HepG2 (cell line): ENCODE data around the gene PIEZO2. TPM values are rescaled to one million over a fixed set of nuclear protein-coding genes. Genes with fewer than 3 reads are reported as not detected.

Experiments
- ATAC-seq: fragments of 200-7000 bp; cut with Tn5 transposase; 3 replicates; pipeline ENCODE4 v1.9.1; 2020; ENCODE audit warnings: mild to moderate bottlenecking, moderate library complexity
- BruUV-seq: library from RNA; stranded (reverse); fragments of 400-500 nt; replicated peaks from 2 replicates; lab custom pipeline; 2021; lab: Mats Ljungman, UMichigan
- CTCF ChIA-PET: fragments of 300-600 bp; formaldehyde crosslinking; extraction: SDS; loops from one replicate; lab custom pipeline; 2021; ENCODE audit warnings: low total read pairs, inconsistent platforms, low intra/inter-chr PET ratio; lab: Yijun Ruan, JAX
- POLR2A ChIA-PET: fragments of 350-600 bp; sonication (Branson Sonifier 250); formaldehyde crosslinking; loops from one replicate; lab custom pipeline; 2020; ENCODE audit warnings: antibody characterized with exemption, inconsistent platforms; lab: Yijun Ruan, JAX
- DNase-seq: peaks from one replicate; pipeline ENCODE4 v3.0.0-alpha.2; 2015; ENCODE audit warnings: low spot score
- FAIRE-seq: peaks from 3 replicates; lab custom pipeline; 2011; peaks lifted over from hg19 to GRCh38; lab: Jason Lieb, UNC
- H2AFZ ChIP-seq: one replicate; pipeline ENCODE4 v1.6.1; 2011; ENCODE audit warnings: low read length, inconsistent platforms
- H3K27ac ChIP-seq: fragments of 300-600 bp; 3 replicates; pipeline ENCODE4 v1.8.0; 2011; ENCODE audit warnings: mixed run types, mild to moderate bottlenecking, mixed read lengths, low read length, inconsistent platforms; ENCODE audit not compliant: insufficient read depth; ENCODE audit errors: extremely low read length
- H3K27me3 ChIP-seq, 2 experiments: fragments of 200-600 bp in 1 of 2; 2 replicates in 1 of 2; 3 replicates in 1 of 2; pipeline versions ENCODE4 v1.6.0 to v1.8.0; 2011; ENCODE audit warnings: low read length in 2 of 2, mild to moderate bottlenecking in 2 of 2, moderate library complexity in 2 of 2, inconsistent platforms in 1 of 2; ENCODE audit not compliant: insufficient read depth in 2 of 2, control insufficient read depth in 1 of 2
- H3K36me3 ChIP-seq, 2 experiments: fragments of 200-600 bp in 1 of 2; replicated peaks in 1 of 2; 2 replicates in 1 of 2; 3 replicates in 1 of 2; pipeline versions ENCODE4 v1.5.1 to v1.8.0; 2011; ENCODE audit warnings: low read length in 2 of 2, inconsistent platforms in 1 of 2; ENCODE audit not compliant: insufficient read depth in 2 of 2, control insufficient read depth in 1 of 2
- H3K4me1 ChIP-seq: 2 replicates; pipeline ENCODE4 v1.5.1; 2012; ENCODE audit warnings: low read length, inconsistent platforms; ENCODE audit not compliant: insufficient read depth
- H3K4me2 ChIP-seq: 2 replicates; pipeline ENCODE4 v1.6.0; 2011; ENCODE audit warnings: low read depth, low read length, inconsistent platforms
- H3K4me3 ChIP-seq, 3 experiments: fragments of 200-600 bp in 1 of 3; sonication (generic), shearing (Covaris generic) in 1 of 3; replicated peaks in 1 of 3; 2 replicates each; pipeline ENCODE4 v1.5.1; 2011 to 2016; ENCODE audit warnings: low read length in 3 of 3, inconsistent platforms in 2 of 3, low read depth in 2 of 3, mild to moderate bottlenecking in 2 of 3, control low read depth in 1 of 3, mixed read lengths in 1 of 3; ENCODE audit not compliant: insufficient read depth in 1 of 3
- H3K79me2 ChIP-seq: one replicate; pipeline ENCODE4 v1.6.1; 2011; ENCODE audit warnings: low read length, inconsistent platforms; ENCODE audit not compliant: insufficient read depth
- H3K9ac ChIP-seq: 2 replicates; pipeline ENCODE4 v1.6.0; 2011; ENCODE audit warnings: mild to moderate bottlenecking, low read depth, low read length, inconsistent platforms; ENCODE audit not compliant: insufficient read depth
- H3K9me3 ChIP-seq: 2 replicates; pipeline ENCODE4 v1.5.1; 2012; ENCODE audit warnings: mild to moderate bottlenecking, low read length
- H4K20me1 ChIP-seq: 2 replicates; pipeline ENCODE4 v1.6.0; 2011; ENCODE audit warnings: inconsistent platforms, mild to moderate bottlenecking, low read length, moderate library complexity; ENCODE audit not compliant: insufficient read depth
- CEBPB ChIP-seq: IDR thresholded peaks from 2 replicates; pipeline ENCODE4 v1.6.1; 2011; ENCODE audit warnings: low read depth, low read length, improper control_type of control experiment, borderline replicate concordance
- CREM ChIP-seq, 2 experiments: sonication (generic) in 1 of 2; formaldehyde crosslinking in 1 of 2; IDR thresholded peaks; 2 replicates each; pipeline versions ENCODE4 v1.4.0 to v1.6.1; 2016 to 2020; ENCODE audit warnings: antibody characterized with exemption in 1 of 2, mild to moderate bottlenecking in 1 of 2, missing genetic modification reagents in 1 of 2
- EEA1 ChIP-seq: sonication (generic); formaldehyde crosslinking; IDR thresholded peaks from 2 replicates; pipeline ENCODE4 v1.5.1; 2020; ENCODE audit warnings: mild to moderate bottlenecking, missing genetic modification reagents, borderline replicate concordance
- FOSL2 ChIP-seq: sonication (generic); formaldehyde crosslinking; IDR thresholded peaks from 2 replicates; pipeline ENCODE4 v1.4.0; 2020; ENCODE audit warnings: missing genetic modification reagents
- MAFF ChIP-seq: IDR thresholded peaks from 2 replicates; pipeline ENCODE4 v1.6.1; 2011; ENCODE audit warnings: low read depth, low read length, improper control_type of control experiment
- MAFK ChIP-seq, 2 experiments: IDR thresholded peaks in 1 of 2; conservative IDR thresholded peaks in 1 of 2; 2 replicates each; pipeline ENCODE4 v1.6.1; 2011; ENCODE audit warnings: improper control_type of control experiment in 2 of 2, low read length in 2 of 2
- NFE2 ChIP-seq: sonication (generic); formaldehyde crosslinking; IDR thresholded peaks from 2 replicates; pipeline ENCODE4 v1.4.0; 2020; ENCODE audit warnings: missing genetic modification reagents
- NPAS2 ChIP-seq: sonication (generic); formaldehyde crosslinking; IDR thresholded peaks from 2 replicates; pipeline ENCODE4 v1.8.0; 2022; ENCODE audit warnings: mild to moderate bottlenecking, missing genetic modification reagents, borderline replicate concordance
- RBAK ChIP-seq: sonication (generic); formaldehyde crosslinking; IDR thresholded peaks from 2 replicates; pipeline ENCODE4 v1.5.1; 2020; ENCODE audit warnings: mild to moderate bottlenecking, missing genetic modification reagents
- SAP130 ChIP-seq: IDR thresholded peaks from 2 replicates; pipeline ENCODE4 v1.6.1; 2016; ENCODE audit warnings: low read depth
- TBL1XR1 ChIP-seq: fragments of 150-350 bp; IDR thresholded peaks from 2 replicates; pipeline ENCODE4 v1.6.1; 2014; ENCODE audit warnings: borderline replicate concordance, low read length; ENCODE audit not compliant: partially characterized antibody
- TBP ChIP-seq: sonication (generic); formaldehyde crosslinking; IDR thresholded peaks from 2 replicates; pipeline ENCODE4 v1.5.0; 2020; ENCODE audit warnings: missing genetic modification reagents
- TCF7L2 ChIP-seq: IDR thresholded peaks from 2 replicates; pipeline ENCODE4 v1.6.1; 2011; ENCODE audit warnings: mild to moderate bottlenecking, low read depth, low read length, moderate library complexity
- ZBTB20 ChIP-seq: sonication (generic); formaldehyde crosslinking; IDR thresholded peaks from 2 replicates; pipeline ENCODE4 v1.8.1; 2023; ENCODE audit warnings: missing genetic modification reagents, low read depth, mild to moderate bottlenecking, borderline replicate concordance
- ZBTB7B ChIP-seq: sonication (generic); formaldehyde crosslinking; IDR thresholded peaks from 2 replicates; pipeline ENCODE4 v1.4.0; 2020; ENCODE audit warnings: missing genetic modification reagents
- ZFYVE20 ChIP-seq: sonication (generic); formaldehyde crosslinking; IDR thresholded peaks from 2 replicates; pipeline ENCODE4 v1.8.0; 2023; ENCODE audit warnings: low read depth, mild to moderate bottlenecking, moderate library complexity, missing genetic modification reagents, borderline replicate concordance
- ZMYM4 ChIP-seq: sonication (generic); formaldehyde crosslinking; IDR thresholded peaks from 2 replicates; pipeline ENCODE4 v1.8.1; 2023; ENCODE audit warnings: mild to moderate bottlenecking, missing genetic modification reagents
- ZNF263 ChIP-seq: sonication (generic); formaldehyde crosslinking; IDR thresholded peaks from 2 replicates; pipeline ENCODE4 v1.4.0; 2020; ENCODE audit warnings: missing genetic modification reagents
- ZNF724P ChIP-seq: sonication (generic); formaldehyde crosslinking; IDR thresholded peaks from 2 replicates; pipeline ENCODE4 v1.8.0; 2022; ENCODE audit warnings: missing genetic modification reagents, borderline replicate concordance
- WGBS: methylation state at CpG from one replicate; pipeline ENCODE4 v1.1.6; 2017; ENCODE audit warnings: low lambda C conversion rate; 5-methylcytosine and 5-hydroxymethylcytosine counted together
- in situ Hi-C: cut with HindIII; loops from 2 replicates; pipeline ENCODE4 v1.10.0; 2017; ENCODE audit warnings: low pct_unique_long_range_greater_than_20kb; ENCODE audit not compliant: extremely low pct_ligation_motif_present
- intact Hi-C: fragments of 100-400 bp; cut with micrococcal nuclease; formaldehyde crosslinking; loops from one replicate; pipeline ENCODE4 v1.10.0; 2022; ENCODE audit not compliant: unreplicated experiment
- polyA plus RNA-seq, 8 experiments: library from polyadenylated mRNA; depleted of rRNA in 3 of 8; stranded (reverse) in 7 of 8; unstranded in 1 of 8; fragments of >200 nt; fragmentation: Illumina TruSeq in 4 of 8; extraction: Trizol in 4 of 8; gene quantifications; 2 replicates each; pipeline versions ENCODE4 v1.2.1 to v1.2.3, GENCODE V29; 2011 to 2016; ENCODE audit warnings: low read depth in 4 of 8, missing spikeins in 1 of 8, mixed read lengths in 1 of 8; ENCODE audit not compliant: insufficient read depth in 1 of 8
- total RNA-seq, 5 experiments: library from RNA; depleted of rRNA; stranded (reverse); fragments of >200 nt; fragmentation: Illumina TruSeq; extraction: Trizol; gene quantifications; 2 replicates each; pipeline ENCODE4 v1.2.3, GENCODE V29; 2016; ENCODE audit warnings: low read depth in 1 of 5
- TF ChIP-seq, protein P1 (sequence below): sonication (generic); formaldehyde crosslinking; IDR thresholded peaks from 2 replicates; pipeline ENCODE4 v1.8.0; 2023; ENCODE audit warnings: mild to moderate bottlenecking, missing genetic modification reagents

PIEZO2 gene
- total and polyA plus RNA-seq, 2 of the 13 experiments (the other 11 are each of a cell fraction or from before 2014, with no cell fraction given), result 15.2 to 27.2 TPM

DNA sequence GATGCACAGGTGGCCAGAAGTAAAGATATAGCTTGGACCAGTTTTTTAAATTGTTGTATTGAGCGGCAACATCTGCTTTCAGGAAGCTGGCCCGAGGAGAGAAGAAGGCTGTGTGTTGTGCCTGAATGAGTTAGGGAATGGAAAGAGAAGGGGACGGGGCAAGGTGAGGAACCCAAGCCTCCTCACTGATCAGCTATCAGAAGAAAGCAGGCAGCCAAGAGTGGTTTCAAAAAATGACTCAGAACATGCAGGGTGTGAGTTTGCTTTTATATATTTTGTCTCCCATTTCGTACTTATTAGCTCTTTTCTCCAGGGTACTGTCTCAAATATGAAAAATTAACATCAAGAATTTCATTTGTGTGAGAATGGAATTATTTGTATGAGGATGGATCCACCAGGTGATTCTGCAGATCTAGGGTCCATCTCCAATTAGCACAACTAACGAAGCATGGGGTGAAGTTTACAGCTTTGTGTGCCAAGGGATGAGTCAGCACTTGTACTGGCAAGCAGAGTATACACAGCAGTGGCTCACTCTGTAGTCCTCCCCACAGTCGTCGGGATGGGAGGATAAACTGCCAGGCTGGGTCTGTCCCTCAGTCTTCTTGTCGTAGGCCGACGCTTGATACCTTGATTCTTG is 175.7 kb downstream of the PIEZO2 start:
- Histone ChIP-seq H3K27me3 (no peaks in the 10 kb centered on the region), H3K4me1 (no peaks in the 10 kb centered on the region), H2AFZ (no peak overlapping the region), H3K27ac (no peak overlapping the region), H4K20me1 (no peaks in the 10 kb centered on the region), H3K4me3 (no peak overlapping the region), H3K9me3 (no peaks in the 10 kb centered on the region), H3K79me2 (no peaks in the 10 kb centered on the region), H3K4me2 (no peak overlapping the region)
- ChIA-PET POLR2A (no interaction called here), CTCF (no interaction called here)
- ATAC-seq (no peak), FAIRE-seq (no peak), DNase-seq (no peak)
- no TSS peak for BruUV-seq
- WGBS, result 83% methylated on average over 10 of the region's 10 CpGs
- in situ Hi-C loops (no loop called here), intact Hi-C loops (no loop called here)
- TF ChIP-seq TCF7L2, result no peak
- no peak for TF ChIP-seq ZMYM4 (CRISPR knock-in tag)
- TF ChIP-seq ZBTB7B, result no peak
- peak; percentile 30; the same call in 1 of the 2 replicates for TF ChIP-seq NFE2 (CRISPR knock-in tag)
- TF ChIP-seq ZNF263 (CRISPR knock-in tag), result 0 out of 2 replicates have a peak, but pooled peaks have one; percentile 36
- TF ChIP-seq ZFYVE20, result no peak
- no peak for TF ChIP-seq CREM (IDR thresholded peaks at IDR 0.05)
- TF ChIP-seq CREM (CRISPR knock-in tag; IDR thresholded peaks at IDR 0.05), result no peak
- no peak for TF ChIP-seq SAP130
- no peak for TF ChIP-seq TBP (CRISPR knock-in tag)
- no peak for TF ChIP-seq CEBPB
- no peak for TF ChIP-seq NPAS2
- TF ChIP-seq FOSL2 (CRISPR knock-in tag), result peak; percentile 55
- no peak for TF ChIP-seq ZNF724P (CRISPR knock-in tag)
- peak; percentile 33; the same call in 1 of the 2 replicates for TF ChIP-seq MAFF
- no peak for TF ChIP-seq RBAK
- peak in 1 of 2 experiments; percentile 41; a peak in 2 of 4 replicates for TF ChIP-seq MAFK (conservative IDR thresholded peaks at IDR 0.05 in 1 of 2, IDR thresholded peaks at IDR 0.05 in 1 of 2; ENCODE audit: low read length in 2 of 2)
- no peak for TF ChIP-seq TBL1XR1
- TF ChIP-seq ZBTB20 (CRISPR knock-in tag), result no peak
- TF ChIP-seq, protein P1, sequence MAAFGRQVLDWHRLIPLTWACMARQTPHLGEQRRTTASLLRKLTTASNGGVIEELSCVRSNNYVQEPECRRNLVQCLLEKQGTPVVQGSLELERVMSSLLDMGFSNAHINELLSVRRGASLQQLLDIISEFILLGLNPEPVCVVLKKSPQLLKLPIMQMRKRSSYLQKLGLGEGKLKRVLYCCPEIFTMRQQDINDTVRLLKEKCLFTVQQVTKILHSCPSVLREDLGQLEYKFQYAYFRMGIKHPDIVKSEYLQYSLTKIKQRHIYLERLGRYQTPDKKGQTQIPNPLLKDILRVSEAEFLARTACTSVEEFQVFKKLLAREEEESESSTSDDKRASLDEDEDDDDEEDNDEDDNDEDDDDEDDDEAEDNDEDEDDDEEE (CRISPR knock-in tag), result no peak
- TF ChIP-seq EEA1, result no peak
- TF ChIP-seq, all 625 proteins: peak for 5
- Histone ChIP-seq H3K9ac (no peak overlapping the region), H3K36me3 (no peaks in the 10 kb centered on the region)
